Ramos (cell line): ENCODE results near the gene C1orf185.

Source experiments
- in situ Hi-C: fragments of 300-500 bp; cut with MboI; formaldehyde crosslinking; loops from one replicate; pipeline ENCODE4 v1.14.3; 2022; ENCODE audit warnings: low sequenced_read_pairs; ENCODE audit not compliant: unreplicated experiment

C1orf185 gene

GRCh38 chr1:51101976-51102375 is at the start of gene C1orf185:
Gene C1orf185 (plus strand): TSS chr1:51102228. CDS start chr1:51102234, 6 bp downstream.
- in situ Hi-C loops = no loop called here

DNA sequence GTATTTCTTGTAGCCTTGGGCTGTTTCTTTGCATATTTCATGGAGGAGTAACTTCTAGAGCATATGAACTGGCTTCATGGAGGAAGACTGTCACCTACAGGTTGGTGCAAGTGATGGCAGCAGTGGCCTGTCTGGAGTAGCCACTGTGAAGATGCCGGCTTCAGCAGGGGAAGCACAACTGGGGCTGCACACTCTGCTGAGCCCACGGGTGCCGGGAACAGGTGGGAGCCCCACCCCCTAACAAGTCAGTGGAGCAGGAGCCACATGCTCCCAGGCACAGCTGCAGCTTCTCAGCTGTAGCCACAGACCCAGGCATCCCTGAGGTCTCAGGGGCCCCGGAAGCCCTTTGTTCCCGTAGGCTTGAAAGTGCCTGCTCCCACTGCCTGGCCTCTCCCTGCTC is 43.2 kb upstream of the C1orf185 start:
- in situ Hi-C loops = loop anchor here (10.0 to 25.0 kb wide), 2 partner anchors 124 to 697 kb away; no protein-coding TSS in a partner anchor

GRCh38 chr1:51061231-51061918 is 40.7 kb upstream of the C1orf185 start:
- in situ Hi-C loops = loop anchor here (25.0 kb wide), 1 partner anchor 699 kb away; no protein-coding TSS in a partner anchor

DNA sequence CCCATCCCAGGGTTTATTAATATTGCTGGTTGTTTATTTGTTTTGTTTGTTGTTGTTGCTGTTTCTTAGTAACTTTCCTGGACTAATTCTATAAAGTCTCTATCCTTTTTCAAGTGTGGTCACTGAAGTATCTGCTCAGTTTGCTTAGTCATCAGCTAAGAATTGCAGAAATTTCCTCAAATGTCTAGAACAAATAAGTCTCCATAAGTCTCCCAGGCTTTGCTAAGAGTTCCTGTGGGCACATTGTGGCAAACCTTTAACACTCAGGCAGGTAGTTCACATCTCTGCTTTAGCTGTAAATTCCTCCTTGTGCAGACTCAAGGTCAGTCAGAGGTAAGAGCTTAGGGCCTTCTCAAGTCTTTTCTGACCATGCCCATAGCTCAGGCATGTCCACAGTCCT is 38.9 kb upstream of the C1orf185 start:
- in situ Hi-C loops = loop anchor here (25.0 kb wide), 1 partner anchor 701 kb away; no protein-coding TSS in a partner anchor

- in situ Hi-C loops = loop anchor here (25.0 kb wide), 1 partner anchor 708 kb away; no protein-coding TSS in a partner anchor
These were observed 32.0 kb upstream of the C1orf185 start for GRCh38 chr1:51070011-51070410.

DNA sequence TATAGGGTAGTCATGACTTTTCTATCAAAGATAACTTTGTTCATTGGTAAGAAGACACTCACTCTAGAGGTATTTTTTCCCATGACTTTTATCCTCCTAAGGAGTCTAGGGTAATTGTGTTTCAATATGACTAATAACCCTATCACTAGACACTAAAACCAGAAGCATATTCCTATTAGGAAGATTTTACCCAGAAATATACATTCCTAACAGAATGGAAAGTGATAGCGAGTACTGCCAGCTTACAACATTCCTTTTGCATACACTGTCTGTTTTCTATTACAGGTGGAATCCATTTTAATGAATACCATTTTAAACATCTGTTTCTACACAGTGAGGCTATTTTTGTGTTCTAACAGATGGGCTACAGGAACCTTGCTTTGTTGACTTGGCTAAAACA is 31.4 kb upstream of the C1orf185 start:
- in situ Hi-C loops = loop anchor here (25.0 kb wide), 1 partner anchor 708 kb away; no protein-coding TSS in a partner anchor

DNA sequence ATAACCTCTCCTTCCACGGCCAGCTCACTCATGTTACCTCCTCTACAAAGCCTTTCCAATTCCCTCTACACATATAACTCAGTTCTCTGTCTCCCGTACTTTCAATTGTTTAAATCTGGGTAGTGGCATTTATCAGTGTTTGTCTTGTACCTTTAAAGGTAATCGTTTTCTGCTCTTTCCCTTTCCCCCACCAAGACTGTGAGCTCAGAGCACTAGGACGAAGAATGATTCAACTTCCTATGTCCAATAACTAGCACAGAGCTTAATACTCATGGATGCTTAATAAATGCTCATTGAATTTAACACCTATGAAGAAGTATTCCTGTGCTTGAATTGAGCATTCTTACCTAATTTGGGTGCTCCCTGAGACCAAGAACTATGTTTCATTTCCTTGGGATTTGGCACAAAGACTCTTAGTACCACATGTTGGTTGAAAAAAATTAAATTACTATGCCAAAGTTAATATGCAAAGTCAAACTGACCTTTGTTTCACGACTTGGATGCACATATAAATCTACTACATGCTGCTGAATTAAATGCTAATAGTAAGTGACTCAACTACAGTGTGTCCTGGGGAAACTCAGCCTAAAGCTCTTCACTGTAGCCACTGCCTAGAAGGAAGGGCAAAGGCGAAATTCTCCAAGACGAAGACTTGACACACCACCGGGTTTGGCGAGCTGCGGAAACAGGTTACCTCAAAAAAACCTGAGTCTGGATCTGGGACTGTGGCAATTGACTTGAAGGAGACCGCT is 30.6 kb upstream of the C1orf185 start:
- in situ Hi-C loops = loop anchor here (25.0 kb wide), 1 partner anchor 709 kb away; no protein-coding TSS in a partner anchor

DNA sequence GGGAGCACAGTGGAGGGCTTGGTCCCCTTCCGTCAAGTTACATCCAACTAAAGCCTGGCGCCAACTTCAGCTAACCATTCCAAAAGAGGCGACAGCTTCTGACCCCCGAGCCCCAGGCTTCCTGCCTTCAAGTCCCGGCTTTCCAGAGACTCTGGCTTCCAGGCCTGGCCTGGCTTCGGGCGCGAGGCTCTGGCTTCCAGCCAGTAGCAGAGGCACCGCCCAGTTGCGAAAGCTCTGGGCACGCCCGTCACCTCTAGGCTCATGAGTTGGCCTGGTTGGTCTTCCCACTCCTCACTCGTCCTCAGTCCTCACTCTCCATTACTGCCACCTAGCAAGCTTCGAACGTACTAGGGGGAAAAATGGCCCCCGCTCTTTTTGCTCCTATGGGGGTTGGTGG is 30.0 kb upstream of the C1orf185 start:
- in situ Hi-C loops = loop anchor here (25.0 kb wide), 1 partner anchor 710 kb away; no protein-coding TSS in a partner anchor

DNA sequence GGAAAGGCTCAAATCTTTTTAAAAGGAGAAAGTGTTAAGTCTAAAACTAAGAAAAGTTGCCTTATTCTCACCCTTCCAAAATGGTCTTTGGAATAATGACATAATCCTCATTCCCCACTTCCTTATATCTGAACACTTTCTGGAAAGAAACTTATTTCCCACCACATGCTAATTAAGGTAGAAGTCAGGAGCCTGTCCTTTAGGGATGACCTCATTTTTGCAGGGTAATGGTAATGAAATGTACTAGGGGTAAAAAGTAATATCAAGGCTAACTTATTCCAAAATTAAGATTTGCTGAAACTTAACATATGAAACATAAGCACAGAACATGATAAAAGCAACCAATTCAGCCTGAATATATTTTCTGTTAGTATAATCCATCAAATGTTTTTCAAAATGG is 29.4 kb upstream of the C1orf185 start:
- in situ Hi-C loops = loop anchor here (25.0 kb wide), 1 partner anchor 710 kb away; no protein-coding TSS in a partner anchor

- in situ Hi-C loops = loop anchor here (25.0 kb wide), 1 partner anchor 711 kb away; no protein-coding TSS in a partner anchor
These were observed 28.6 kb upstream of the C1orf185 start for GRCh38 chr1:51073456-51073855.

GRCh38 chr1:51086496-51087271 is 15.3 kb upstream of the C1orf185 start:
- in situ Hi-C loops = no loop called here

GRCh38 chr1:51088474-51088873 is 13.6 kb upstream of the C1orf185 start:
- in situ Hi-C loops = no loop called here

- in situ Hi-C loops = no loop called here
These were observed 8.4 kb upstream of the C1orf185 start for GRCh38 chr1:51093581-51093980.

GRCh38 chr1:51097171-51097570 is 4.9 kb upstream of the C1orf185 start:
- in situ Hi-C loops = no loop called here

DNA sequence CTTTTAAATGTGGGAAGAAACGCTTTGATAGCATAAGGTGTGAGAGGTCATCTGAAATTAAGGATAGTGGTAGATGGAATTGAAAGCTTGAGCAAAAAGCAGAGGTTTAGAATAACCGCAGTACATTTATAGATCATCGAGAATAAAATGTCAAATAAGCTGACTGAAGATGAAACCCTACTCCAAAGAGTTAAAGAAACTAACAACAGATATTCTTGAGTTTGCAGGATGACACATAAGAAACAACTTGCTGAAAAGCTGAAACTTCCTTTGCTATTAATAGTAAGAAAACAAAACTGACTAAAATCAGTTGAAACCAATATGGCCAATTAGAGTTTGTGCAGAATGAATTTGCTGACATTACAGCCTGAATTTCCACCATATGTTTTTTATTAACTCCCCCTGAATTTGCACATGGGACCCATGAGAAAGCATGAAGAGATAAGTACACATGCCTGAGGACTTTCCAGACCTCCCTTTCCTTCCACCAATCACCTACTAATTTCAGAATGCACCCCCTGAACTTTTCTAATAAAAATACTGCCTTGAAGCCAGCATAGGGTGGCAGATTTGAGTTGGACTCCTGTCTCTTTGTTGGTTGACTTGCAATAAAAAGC is 1.7 kb upstream of the C1orf185 start:
- in situ Hi-C loops = no loop called here

GRCh38 chr1:51114137-51114536 is 12.1 kb downstream of the C1orf185 start:
- in situ Hi-C loops = no loop called here

GRCh38 chr1:51115714-51116404 is 13.8 kb downstream of the C1orf185 start:
- in situ Hi-C loops = no loop called here

- in situ Hi-C loops = no loop called here
These were observed 17.3 kb downstream of the C1orf185 start for GRCh38 chr1:51119331-51119730.

- in situ Hi-C loops = no loop called here
These were observed 18.6 kb downstream of the C1orf185 start for GRCh38 chr1:51120629-51121028.
